ENCODE data around the gene WDR18. TPM values are rescaled to one million over a fixed set of nuclear protein-coding genes. Genes with fewer than 3 reads are reported as not detected.

The WDR18 gene
- total RNA-seq, 1 donor from 2014 or later: 21.9 TPM

GRCh38 chr19:1012334-1012733 lies 28.2 kb downstream of the WDR18 start:
- intact Hi-C loops (cut with DNase I): no loop called here
- H3K4me3 ChIP-seq: no peak overlapping the region

GRCh38 chr19:1013218-1013617 lies 29.1 kb downstream of the WDR18 start:
- DNase-seq (no peak), ATAC-seq (no peak)
- intact Hi-C loops (cut with DNase I): no loop called here
- Histone ChIP-seq H3K4me3 (no peak overlapping the region), H3K27me3 (no peaks in the 10 kb centered on the region), H3K27ac (no peak overlapping the region), H3K4me1 (peaks cover 26% of the 10 kb centered on the region), H3K9me3 (no peaks in the 10 kb centered on the region), H3K36me3 (peaks cover 52% of the 10 kb centered on the region)
- TF ChIP-seq CTCF (IDR thresholded peaks at IDR 0.05): no peak

More at GRCh38 chr19:1012334-1012733, 28.2 kb downstream of the WDR18 start:
- TF ChIP-seq CTCF (IDR thresholded peaks at IDR 0.05): no peak
- Histone ChIP-seq H3K27ac (no peak overlapping the region), H3K27me3 (no peaks in the 10 kb centered on the region), H3K36me3 (peaks cover 52% of the 10 kb centered on the region), H3K4me1 (peaks cover 17% of the 10 kb centered on the region), H3K9me3 (no peaks in the 10 kb centered on the region)
- DNase-seq: no peak
- ATAC-seq: no peak

- no peak overlapping the region for H3K27ac ChIP-seq
- H3K27me3 ChIP-seq: no peaks in the 10 kb centered on the region
- TF ChIP-seq CTCF (IDR thresholded peaks at IDR 0.05): no peak
- no peak for ATAC-seq
- H3K9me3 ChIP-seq: no peaks in the 10 kb centered on the region
- no peak for DNase-seq
- intact Hi-C loops (cut with DNase I): no loop called here
- H3K4me3 ChIP-seq: no peak overlapping the region
- H3K4me1 ChIP-seq: peaks cover 38% of the 10 kb centered on the region
- H3K36me3 ChIP-seq: peaks cover 50% of the 10 kb centered on the region
Observed at GRCh38 chr19:1014161-1015060, 30.3 kb downstream of the WDR18 start.

GRCh38 chr19:1015061-1015781 lies 31.1 kb downstream of the WDR18 start:
- no peaks in the 10 kb centered on the region for H3K27me3 ChIP-seq
- TF ChIP-seq CTCF (IDR thresholded peaks at IDR 0.05): no peak
- peaks cover 42% of the 10 kb centered on the region for H3K36me3 ChIP-seq
- H3K4me1 ChIP-seq: peaks cover 42% of the 10 kb centered on the region
- no peak overlapping the region for H3K4me3 ChIP-seq
- no peaks in the 10 kb centered on the region for H3K9me3 ChIP-seq
- intact Hi-C loops (cut with DNase I): no loop called here
- ATAC-seq (no peak), DNase-seq (no peak)
- no peak overlapping the region for H3K27ac ChIP-seq

- peaks cover 42% of the 10 kb centered on the region for H3K4me1 ChIP-seq
- no peaks in the 10 kb centered on the region for H3K9me3 ChIP-seq
- intact Hi-C loops (cut with DNase I): no loop called here
- DNase-seq (no peak), ATAC-seq (no peak)
- H3K27ac ChIP-seq: no peak overlapping the region
- H3K27me3 ChIP-seq: no peaks in the 10 kb centered on the region
- no peak overlapping the region for H3K4me3 ChIP-seq
- H3K36me3 ChIP-seq: peaks cover 34% of the 10 kb centered on the region
- no peak for TF ChIP-seq CTCF (IDR thresholded peaks at IDR 0.05)
Observed at GRCh38 chr19:1015782-1016646, 31.9 kb downstream of the WDR18 start.
